GM12892 (cell line): ENCODE results near the gene KCNH4.

Source experiments
- POLR2A ChIP-seq: IDR thresholded peaks from 2 replicates; pipeline ENCODE4 v1.6.1; 2011; ENCODE audit warnings: low read depth, low read length, control low read depth
- POLR2AphosphoS5 ChIP-seq: IDR thresholded peaks from 2 replicates; pipeline ENCODE4 v1.6.1; 2011; ENCODE audit warnings: low read depth, low read length, control low read depth
- TAF1 ChIP-seq: IDR thresholded peaks from 2 replicates; pipeline ENCODE4 v1.6.1; 2011; ENCODE audit warnings: low read depth, mild to moderate bottlenecking, control low read depth, low read length, borderline replicate concordance

DNA sequence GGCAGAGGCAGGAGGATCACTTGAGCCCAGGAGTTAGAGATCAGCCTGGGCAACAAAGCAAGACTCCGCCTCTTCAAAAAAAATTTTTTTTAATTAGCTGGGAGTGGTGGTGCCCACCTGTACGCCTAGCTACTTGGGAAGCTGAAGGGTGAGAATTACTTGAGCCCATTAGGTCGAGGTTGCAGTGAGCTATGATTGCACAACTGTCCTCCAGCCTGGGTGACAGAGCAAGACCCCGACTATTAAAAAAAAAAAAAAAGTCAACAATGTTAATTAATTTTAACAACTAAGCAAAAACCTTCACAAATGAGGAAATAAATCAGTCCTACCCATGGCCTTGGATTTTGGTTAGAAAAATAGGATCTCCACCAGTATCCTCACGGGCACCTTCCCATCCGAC, 73.8 kb downstream of the KCNH4 start:
- no peak for TF ChIP-seq POLR2A
- no peak for TF ChIP-seq TAF1
- TF ChIP-seq POLR2AphosphoS5: no peak
